Endothelial cell of umbilical vein (primary cell): ENCODE results near the gene FAM81A. TPM values are rescaled to one million over a fixed set of nuclear protein-coding genes. Genes with fewer than 3 reads are reported as not detected.
A peak's percentile ranks its signal among the peaks of the same experiment; 100 is the strongest.

Experiments
- BruUV-seq: library from RNA; stranded (reverse); fragments of 400-500 nt; replicated peaks from 2 replicates; lab custom pipeline; 2021; lab: Mats Ljungman, UMichigan
- CTCF ChIA-PET: fragments of 300-600, 350-600 bp; sonication (Branson Sonifier 250); formaldehyde crosslinking; loops from one replicate; lab custom pipeline; 2021; ENCODE audit warnings: antibody characterized with exemption, inconsistent platforms; lab: Charles Lee
- POLR2A ChIA-PET: fragments of 300-600, 350-600 bp; sonication (Branson Sonifier 250); formaldehyde crosslinking; loops from one replicate; lab custom pipeline; 2021; ENCODE audit warnings: antibody characterized with exemption, inconsistent platforms; lab: Charles Lee
- DNase-seq: peaks from one replicate; pipeline ENCODE4 v3.0.0-alpha.2; 2011; ENCODE audit warnings: low read depth, low spot score
- FAIRE-seq: peaks from 2 replicates; lab custom pipeline; 2011; peaks lifted over from hg19 to GRCh38; lab: Jason Lieb, UNC
- H2AFZ ChIP-seq: 2 replicates; pipeline ENCODE4 v1.6.0; 2012; ENCODE audit warnings: low read depth, low read length, control low read depth, inconsistent platforms
- H3K27ac ChIP-seq: 2 replicates; pipeline ENCODE4 v1.5.1; 2011; ENCODE audit warnings: low read depth, mild to moderate bottlenecking, control low read depth, low read length, moderate library complexity; ENCODE audit not compliant: insufficient read depth
- H3K27me3 ChIP-seq, 2 experiments: 2 replicates each; pipeline versions ENCODE4 v1.6.0 to v1.6.1; 2011; ENCODE audit warnings: low read length in 2 of 2, mixed read lengths in 1 of 2; ENCODE audit not compliant: control insufficient read depth in 2 of 2, insufficient read depth in 2 of 2
- H3K36me3 ChIP-seq, 2 experiments: 2 replicates in 1 of 2; 3 replicates in 1 of 2; pipeline ENCODE4 v1.5.1; 2011; ENCODE audit warnings: low read length in 2 of 2, mild to moderate bottlenecking in 1 of 2, moderate library complexity in 1 of 2; ENCODE audit not compliant: control insufficient read depth in 2 of 2, insufficient read depth in 2 of 2; ENCODE audit errors: extremely low read depth in 1 of 2
- H3K4me1 ChIP-seq: 3 replicates; pipeline ENCODE4 v1.5.1; 2011; ENCODE audit warnings: mild to moderate bottlenecking, low read length; ENCODE audit not compliant: control insufficient read depth, insufficient read depth; ENCODE audit errors: extremely low read depth
- H3K4me2 ChIP-seq: 2 replicates; pipeline ENCODE4 v1.6.1; 2011; ENCODE audit warnings: low read length, control low read depth, mixed read lengths; ENCODE audit not compliant: insufficient read depth
- H3K4me3 ChIP-seq, 3 experiments: fragments of 200-600 bp in 1 of 3; sonication (generic), shearing (Covaris generic) in 1 of 3; replicated peaks in 1 of 3; 2 replicates each; pipeline ENCODE4 v1.5.1; 2011 to 2016; ENCODE audit warnings: control low read depth in 3 of 3, low read length in 3 of 3, mild to moderate bottlenecking in 2 of 3, inconsistent platforms in 1 of 3, low read depth in 1 of 3, moderate library complexity in 1 of 3; ENCODE audit not compliant: insufficient read depth in 1 of 3
- H3K79me2 ChIP-seq: 2 replicates; pipeline ENCODE4 v1.6.0; 2012; ENCODE audit warnings: low read length, inconsistent platforms; ENCODE audit not compliant: control insufficient read depth, insufficient read depth
- H3K9ac ChIP-seq: replicated peaks from 2 replicates; pipeline ENCODE3; 2011; ENCODE audit warnings: low read length, control low read depth; ENCODE audit not compliant: insufficient read depth; ENCODE audit errors: extremely low read depth
- H3K9me1 ChIP-seq: replicated peaks from 3 replicates; pipeline ENCODE4 v1.6.0; 2011; ENCODE audit warnings: mild to moderate bottlenecking, low read length; ENCODE audit not compliant: control insufficient read depth, insufficient read depth; ENCODE audit errors: extremely low read depth
- H3K9me3 ChIP-seq: replicated peaks from 2 replicates; pipeline ENCODE4 v1.5.1; 2012; ENCODE audit warnings: low read length, inconsistent platforms; ENCODE audit not compliant: control insufficient read depth, insufficient read depth
- H4K20me1 ChIP-seq: replicated peaks from 2 replicates; pipeline ENCODE3; 2011; ENCODE audit warnings: mild to moderate bottlenecking, low read length; ENCODE audit not compliant: control insufficient read depth, insufficient read depth; ENCODE audit errors: extremely low read depth
- EZH2 ChIP-seq: IDR thresholded peaks from 2 replicates; pipeline ENCODE4 v1.6.1; 2012; ENCODE audit warnings: borderline replicate concordance, low read depth, mild to moderate bottlenecking, moderate library complexity, low read length, inconsistent platforms; ENCODE audit not compliant: severe bottlenecking
- FOS ChIP-seq: IDR thresholded peaks from 2 replicates; pipeline ENCODE4 v1.6.1; 2011; ENCODE audit warnings: mild to moderate bottlenecking, low read length, moderate library complexity, borderline replicate concordance; ENCODE audit not compliant: insufficient read depth
- GATA2 ChIP-seq: IDR thresholded peaks from 2 replicates; pipeline ENCODE4 v1.7.0; 2011; ENCODE audit warnings: low read depth, mild to moderate bottlenecking, moderate library complexity, mixed read lengths, low read length; ENCODE audit not compliant: insufficient read length, insufficient read depth
- JUN ChIP-seq: IDR thresholded peaks from 2 replicates; pipeline ENCODE4 v1.6.1; 2011; ENCODE audit warnings: borderline replicate concordance, low read depth; ENCODE audit not compliant: insufficient read length, insufficient read depth
- MYC ChIP-seq: IDR thresholded peaks from one replicate; pipeline ENCODE4 v1.6.1; 2011; ENCODE audit warnings: mild to moderate bottlenecking, low read depth, low read length
- POLR2A ChIP-seq: IDR thresholded peaks from 2 replicates; pipeline ENCODE4 v1.6.1; 2012; ENCODE audit warnings: low read depth, mild to moderate bottlenecking, control low read depth, low read length
- POLR2AphosphoS5 ChIP-seq: IDR thresholded peaks from 2 replicates; pipeline ENCODE4 v1.6.1; 2012; ENCODE audit warnings: low read depth, mild to moderate bottlenecking, control low read depth, low read length, moderate library complexity; ENCODE audit not compliant: insufficient read depth
- dilution Hi-C: fragments of 300-500 bp; cut with MboI; formaldehyde crosslinking; loops from one replicate; pipeline ENCODE4 v1.15.0; 2019; ENCODE audit warnings: low sequenced_read_pairs; ENCODE audit not compliant: extremely low pct_ligation_motif_present
- intact Hi-C: fragments of 100-400 bp; cut with micrococcal nuclease; formaldehyde crosslinking; loops from one replicate; pipeline ENCODE4 v1.10.0; 2022
- polyA plus RNA-seq, 4 experiments: library from polyadenylated mRNA; depleted of rRNA in 3 of 4; stranded (reverse) in 3 of 4; unstranded in 1 of 4; fragments of >200 nt; gene quantifications; 2 replicates each; pipeline versions ENCODE4 v1.2.1 to v1.2.3, GENCODE V29; 2011 to 2012; ENCODE audit warnings: missing spikeins in 1 of 4
- total RNA-seq: library from RNA; stranded (reverse); gene quantifications from 2 replicates; pipeline ENCODE4 v1.2.3, GENCODE V29; 2021
- TF ChIP-seq, protein P1 (sequence below): IDR thresholded peaks from 2 replicates; pipeline ENCODE4 v1.6.1; 2011; ENCODE audit not compliant: insufficient read depth, insufficient read length
- TF ChIP-seq, protein P2 (sequence below), 2 donors: IDR thresholded peaks; 1 replicate in 1 of 2; 2 replicates in 1 of 2; pipeline ENCODE4 v1.5.1; 2011; ENCODE audit warnings: low read length in 2 of 2, mild to moderate bottlenecking in 2 of 2, moderate library complexity in 2 of 2, control low read depth in 1 of 2, inconsistent platforms in 1 of 2, low read depth in 1 of 2; ENCODE audit not compliant: insufficient read depth in 1 of 2; ENCODE audit errors: extremely low read depth in 1 of 2

The FAM81A gene
- total and polyA plus RNA-seq, 2 donors (not counting 3 experiments of a cell fraction or from before 2014, with no cell fraction given): 0.28 to 1.2 TPM

DNA sequence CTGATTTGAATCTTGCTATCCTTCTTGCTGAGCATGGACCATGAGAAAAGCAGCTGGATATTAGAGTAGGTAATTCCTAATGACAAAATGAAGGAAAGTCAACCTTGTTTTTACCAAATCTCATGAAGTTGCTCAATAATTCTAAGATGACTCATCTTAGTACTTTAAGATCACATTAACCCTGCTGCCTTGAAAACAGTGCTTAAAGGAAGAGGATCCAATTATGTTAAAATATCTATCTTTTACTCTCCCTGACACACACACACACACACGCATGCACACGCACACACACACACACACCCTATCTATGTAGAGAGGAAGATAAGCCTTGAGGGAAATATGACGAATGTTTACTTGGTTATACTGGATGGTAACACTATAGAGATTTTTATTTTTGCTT is 49.3 kb upstream of the FAM81A start:
- dilution Hi-C loops: no loop called here
- Histone ChIP-seq H3K36me3 (no peaks in the 10 kb centered on the region), H3K4me2 (no peak overlapping the region), H2AFZ (no peak overlapping the region), H3K79me2 (no peaks in the 10 kb centered on the region), H3K9me1 (no peaks in the 10 kb centered on the region), H3K4me3 (no peak overlapping the region), H4K20me1 (no peaks in the 10 kb centered on the region), H3K4me1 (no peaks in the 10 kb centered on the region), H3K27me3 (no peaks in the 10 kb centered on the region), H3K9me3 (no peaks in the 10 kb centered on the region), H3K9ac (no peak overlapping the region), H3K27ac (no peak overlapping the region)
- POLR2A ChIA-PET: no interaction called here
- TF ChIP-seq FOS (peak; percentile 21), JUN (peak; percentile 41), POLR2AphosphoS5 (no peak), POLR2A (no peak), MYC (no peak)
- TF ChIP-seq, protein P1, sequence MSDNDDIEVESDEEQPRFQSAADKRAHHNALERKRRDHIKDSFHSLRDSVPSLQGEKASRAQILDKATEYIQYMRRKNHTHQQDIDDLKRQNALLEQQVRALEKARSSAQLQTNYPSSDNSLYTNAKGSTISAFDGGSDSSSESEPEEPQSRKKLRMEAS: no peak
- DNase-seq (peak; percentile 11), FAIRE-seq (no peak)
- CTCF ChIA-PET: no interaction called here
- intact Hi-C loops: no loop called here
- no TSS peak for BruUV-seq

DNA sequence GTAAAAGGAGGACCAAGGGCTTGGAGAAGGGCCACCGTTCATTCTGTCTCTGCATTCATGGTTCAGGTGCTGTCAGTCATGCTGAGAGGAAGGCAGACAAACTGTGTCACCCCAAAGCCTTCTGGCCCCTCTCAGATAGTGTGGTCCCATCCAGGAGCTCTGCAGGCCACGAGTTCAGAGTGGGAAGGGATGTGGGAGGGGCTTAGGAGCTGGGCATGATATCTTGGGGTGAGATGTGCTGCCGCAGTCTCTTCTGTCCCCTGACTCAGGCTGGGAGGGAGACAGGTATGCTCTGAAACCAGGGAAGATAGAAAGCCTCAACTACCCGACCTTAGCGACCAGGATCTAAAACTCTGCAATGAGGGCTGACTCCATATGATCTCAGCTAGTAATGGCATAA is 45.7 kb upstream of the FAM81A start:
- DNase-seq: no peak
- no peak for FAIRE-seq
- Histone ChIP-seq H3K4me3 (no peak overlapping the region), H2AFZ (no peak overlapping the region), H3K36me3 (no peaks in the 10 kb centered on the region), H3K9ac (no peak overlapping the region), H3K27ac (no peak overlapping the region), H3K27me3 (peaks cover 0 to 7% of the 10 kb centered on the region in 2 experiments), H3K9me1 (no peaks in the 10 kb centered on the region), H3K4me2 (no peak overlapping the region), H4K20me1 (no peaks in the 10 kb centered on the region), H3K4me1 (no peaks in the 10 kb centered on the region), H3K9me3 (no peaks in the 10 kb centered on the region), H3K79me2 (no peaks in the 10 kb centered on the region)
- no TSS peak for BruUV-seq
- CTCF ChIA-PET: no interaction called here
- intact Hi-C loops: no loop called here
- dilution Hi-C loops: no loop called here
- TF ChIP-seq EZH2 (no peak), JUN (no peak), POLR2A (no peak), MYC (no peak), GATA2 (no peak)
- TF ChIP-seq, protein P2, sequence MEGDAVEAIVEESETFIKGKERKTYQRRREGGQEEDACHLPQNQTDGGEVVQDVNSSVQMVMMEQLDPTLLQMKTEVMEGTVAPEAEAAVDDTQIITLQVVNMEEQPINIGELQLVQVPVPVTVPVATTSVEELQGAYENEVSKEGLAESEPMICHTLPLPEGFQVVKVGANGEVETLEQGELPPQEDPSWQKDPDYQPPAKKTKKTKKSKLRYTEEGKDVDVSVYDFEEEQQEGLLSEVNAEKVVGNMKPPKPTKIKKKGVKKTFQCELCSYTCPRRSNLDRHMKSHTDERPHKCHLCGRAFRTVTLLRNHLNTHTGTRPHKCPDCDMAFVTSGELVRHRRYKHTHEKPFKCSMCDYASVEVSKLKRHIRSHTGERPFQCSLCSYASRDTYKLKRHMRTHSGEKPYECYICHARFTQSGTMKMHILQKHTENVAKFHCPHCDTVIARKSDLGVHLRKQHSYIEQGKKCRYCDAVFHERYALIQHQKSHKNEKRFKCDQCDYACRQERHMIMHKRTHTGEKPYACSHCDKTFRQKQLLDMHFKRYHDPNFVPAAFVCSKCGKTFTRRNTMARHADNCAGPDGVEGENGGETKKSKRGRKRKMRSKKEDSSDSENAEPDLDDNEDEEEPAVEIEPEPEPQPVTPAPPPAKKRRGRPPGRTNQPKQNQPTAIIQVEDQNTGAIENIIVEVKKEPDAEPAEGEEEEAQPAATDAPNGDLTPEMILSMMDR (IDR thresholded peaks at IDR 0.05; ENCODE audit: extremely low read depth in 1 of 2, insufficient read depth in 1 of 2, low read depth in 1 of 2, low read length in 2 of 2): no peak
- POLR2A ChIA-PET: no interaction called here
